Stimulated activated CD4-positive, alpha-beta T cell treated with anti-CD3 and anti-CD28 coated beads, Interleukin-15, amount 100 ng/mL, for 48 hours (primary cell): ENCODE measurements around the gene DEFB123.

Experiments
- DNase-seq, 2 donors: peaks; one replicate each; pipeline ENCODE4 v3.0.0-alpha.2; 2020; ENCODE audit warnings: low read depth in 2 of 2

The DEFB123 gene

GRCh38 chr20:31473331-31474096 lies 33.1 kb downstream of the DEFB123 start:
- no peak for DNase-seq

GRCh38 chr20:31474097-31474436 lies 33.6 kb downstream of the DEFB123 start:
- no peak for DNase-seq

GRCh38 chr20:31474758-31475427 lies 34.5 kb downstream of the DEFB123 start, which contains the start of the genes DEFB124 and REM1:
DEFB124 (minus strand) TSS chr20:31475127; CDS start chr20:31473013, 2,114 bp downstream.
REM1 (plus strand) TSS chr20:31475288; CDS start chr20:31476446, 1,158 bp downstream.
- DNase-seq: no peak

- no peak for DNase-seq
These were observed 35.3 kb downstream of the DEFB123 start for GRCh38 chr20:31475472-31476293.

GRCh38 chr20:31476294-31476585 lies 35.8 kb downstream of the DEFB123 start:
- DNase-seq: no peak

GRCh38 chr20:31476643-31477215 lies 36.3 kb downstream of the DEFB123 start:
- DNase-seq: no peak

- DNase-seq: no peak
These were observed 43.6 kb downstream of the DEFB123 start for GRCh38 chr20:31484001-31484400.

- no peak for DNase-seq
These were observed 45.3 kb downstream of the DEFB123 start for GRCh38 chr20:31485450-31486339.

GRCh38 chr20:31488115-31488514 lies 47.7 kb downstream of the DEFB123 start:
- no peak for DNase-seq

GRCh38 chr20:31489152-31489551 lies 48.7 kb downstream of the DEFB123 start:
- no peak for DNase-seq

GRCh38 chr20:31490752-31491151 lies 50.3 kb downstream of the DEFB123 start:
- DNase-seq: no peak

- DNase-seq: no peak
These were observed 53.7 kb downstream of the DEFB123 start for GRCh38 chr20:31494131-31494530.

GRCh38 chr20:31496761-31497295 lies 56.4 kb downstream of the DEFB123 start:
- DNase-seq: no peak

GRCh38 chr20:31497838-31498540 lies 57.6 kb downstream of the DEFB123 start:
- DNase-seq: no peak
